Measurements from ENCODE around the gene SLC25A38. TPM values are rescaled to one million over a fixed set of nuclear protein-coding genes. Genes with fewer than 3 reads are reported as not detected.

The SLC25A38 gene
- total and polyA plus RNA-seq, 8 donors, result 14.2 to 29.4 (median 24.0) TPM

- no peaks in the 10 kb centered on the region for H3K4me1 ChIP-seq
- H3K27me3 ChIP-seq, result no peaks in the 10 kb centered on the region
- H3K27ac ChIP-seq, result no peak overlapping the region
- DNase-seq (no peak), FAIRE-seq (no peak), ATAC-seq (no peak)
- H3K9me3 ChIP-seq, result no peaks in the 10 kb centered on the region
- H3K36me3 ChIP-seq, result no peaks in the 10 kb centered on the region
- TF ChIP-seq, protein P1, sequence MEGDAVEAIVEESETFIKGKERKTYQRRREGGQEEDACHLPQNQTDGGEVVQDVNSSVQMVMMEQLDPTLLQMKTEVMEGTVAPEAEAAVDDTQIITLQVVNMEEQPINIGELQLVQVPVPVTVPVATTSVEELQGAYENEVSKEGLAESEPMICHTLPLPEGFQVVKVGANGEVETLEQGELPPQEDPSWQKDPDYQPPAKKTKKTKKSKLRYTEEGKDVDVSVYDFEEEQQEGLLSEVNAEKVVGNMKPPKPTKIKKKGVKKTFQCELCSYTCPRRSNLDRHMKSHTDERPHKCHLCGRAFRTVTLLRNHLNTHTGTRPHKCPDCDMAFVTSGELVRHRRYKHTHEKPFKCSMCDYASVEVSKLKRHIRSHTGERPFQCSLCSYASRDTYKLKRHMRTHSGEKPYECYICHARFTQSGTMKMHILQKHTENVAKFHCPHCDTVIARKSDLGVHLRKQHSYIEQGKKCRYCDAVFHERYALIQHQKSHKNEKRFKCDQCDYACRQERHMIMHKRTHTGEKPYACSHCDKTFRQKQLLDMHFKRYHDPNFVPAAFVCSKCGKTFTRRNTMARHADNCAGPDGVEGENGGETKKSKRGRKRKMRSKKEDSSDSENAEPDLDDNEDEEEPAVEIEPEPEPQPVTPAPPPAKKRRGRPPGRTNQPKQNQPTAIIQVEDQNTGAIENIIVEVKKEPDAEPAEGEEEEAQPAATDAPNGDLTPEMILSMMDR (IDR thresholded peaks at IDR 0.05), result no peak
- 94 to 96% methylated on average over 1 of the region's 1 CpG for WGBS, 2 donors
- no peak overlapping the region for H3K4me3 ChIP-seq
- intact Hi-C loops (cut with DNase I), result no loop called here
Observed at GRCh38 chr3:39339086-39339485, 44.1 kb upstream of the SLC25A38 start.

DNA sequence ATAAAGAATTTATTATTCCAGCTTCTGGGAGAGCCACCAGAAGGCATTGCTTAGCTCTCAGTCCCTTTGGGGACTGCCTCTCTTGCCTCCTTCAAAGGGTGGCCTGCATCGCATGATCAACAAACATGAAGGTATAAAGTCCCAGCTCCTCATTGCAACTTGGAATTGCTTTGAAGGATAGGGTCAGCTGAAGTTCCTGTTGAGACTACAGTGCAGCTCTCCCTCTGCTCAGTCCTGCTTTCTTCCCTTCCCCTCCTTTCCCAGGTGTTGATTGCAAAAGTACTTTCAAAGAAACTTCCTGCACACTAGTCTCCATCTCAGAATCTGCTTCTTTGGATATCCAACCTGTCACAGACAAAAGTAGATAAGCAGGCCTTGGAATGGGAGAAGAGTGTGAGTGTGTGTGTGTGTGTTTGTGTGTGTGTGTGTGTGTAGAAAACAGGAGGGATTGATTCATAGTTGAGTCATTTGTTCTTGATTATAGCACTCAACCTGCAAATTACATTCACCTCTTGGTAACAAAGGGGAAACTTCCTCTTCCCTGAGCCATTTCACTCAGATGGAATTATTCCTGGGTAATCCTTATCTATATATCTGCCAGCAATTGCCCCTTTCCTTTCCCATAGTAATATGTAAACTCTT lies 40.0 kb upstream of the SLC25A38 start:
- no peak overlapping the region for H3K4me3 ChIP-seq
- DNase-seq (no peak), ATAC-seq (no peak), FAIRE-seq (no peak)
- 89 to 90% methylated on average over 1 of the region's 1 CpG for WGBS, 2 donors
- H3K36me3 ChIP-seq, result no peaks in the 10 kb centered on the region
- no peaks in the 10 kb centered on the region for H3K9me3 ChIP-seq
- H3K4me1 ChIP-seq, result no peaks in the 10 kb centered on the region
- TF ChIP-seq, protein P1 (IDR thresholded peaks at IDR 0.05), result no peak
- H3K27me3 ChIP-seq, result no peaks in the 10 kb centered on the region
- intact Hi-C loops (cut with DNase I), result no loop called here
- no peak overlapping the region for H3K27ac ChIP-seq

DNA sequence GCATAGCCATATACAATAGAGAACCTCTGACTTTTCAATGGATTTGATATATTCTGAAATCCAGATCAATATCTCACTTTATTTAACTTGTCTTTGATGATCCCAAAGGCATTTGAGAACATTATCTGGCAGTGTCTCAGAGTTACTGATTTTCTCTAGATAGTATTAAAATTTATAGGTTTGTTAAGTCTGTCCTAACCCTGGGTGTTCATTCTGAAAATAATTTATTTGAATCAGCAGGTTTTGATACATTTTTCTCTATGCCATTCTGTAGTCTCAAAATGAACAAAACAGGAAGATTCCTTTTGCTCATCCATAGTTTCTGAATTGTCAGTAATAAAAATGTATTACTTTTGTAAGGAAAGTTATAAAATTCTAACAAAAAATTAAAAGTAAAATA lies 39.4 kb upstream of the SLC25A38 start:
- Histone ChIP-seq H3K4me3 (no peak overlapping the region), H3K9me3 (no peaks in the 10 kb centered on the region), H3K27ac (no peak overlapping the region), H3K27me3 (no peaks in the 10 kb centered on the region), H3K4me1 (no peaks in the 10 kb centered on the region), H3K36me3 (no peaks in the 10 kb centered on the region)
- no peak for ATAC-seq
- FAIRE-seq, result no peak
- intact Hi-C loops (cut with DNase I), result no loop called here
- TF ChIP-seq, protein P1 (IDR thresholded peaks at IDR 0.05), result no peak
- DNase-seq, result no peak

GRCh38 chr3:39344746-39345344 lies 38.3 kb upstream of the SLC25A38 start:
- Histone ChIP-seq H3K4me3 (no peak overlapping the region), H3K9me3 (no peaks in the 10 kb centered on the region), H3K4me1 (no peaks in the 10 kb centered on the region), H3K27ac (no peak overlapping the region), H3K36me3 (no peaks in the 10 kb centered on the region), H3K27me3 (no peaks in the 10 kb centered on the region)
- DNase-seq, result no peak
- no peak for FAIRE-seq
- intact Hi-C loops (cut with DNase I), result no loop called here
- TF ChIP-seq, protein P1 (IDR thresholded peaks at IDR 0.05), result no peak
- no peak for ATAC-seq

- no peak for DNase-seq
- no peak for FAIRE-seq
- Histone ChIP-seq H3K27ac (no peak overlapping the region), H3K9me3 (no peaks in the 10 kb centered on the region), H3K4me3 (no peak overlapping the region), H3K27me3 (no peaks in the 10 kb centered on the region), H3K36me3 (no peaks in the 10 kb centered on the region), H3K4me1 (no peaks in the 10 kb centered on the region)
- no peak for ATAC-seq
- TF ChIP-seq, protein P1 (IDR thresholded peaks at IDR 0.05), result no peak
- intact Hi-C loops (cut with DNase I), result no loop called here
- WGBS, 2 donors, result 74 to 82% methylated on average over 2 of the region's 2 CpGs
Observed at GRCh38 chr3:39346785-39347585, 36.2 kb upstream of the SLC25A38 start.

All from pancreas (tissue), 10 donors.